Activated CD4-positive, alpha-beta memory T cell treated with anti-CD3 and anti-CD28 coated beads, Interleukin-2, amount 10 ng/mL, durations not matched to agents 7 days and 5 days (primary cell): ENCODE measurements around the gene GIMAP4. TPM values are rescaled to one million over a fixed set of nuclear protein-coding genes. Genes with fewer than 3 reads are reported as not detected.
A peak's percentile ranks its signal among the peaks of the same experiment; 100 is the strongest.
"Not testable (repeated sequence)": the region's sequence is repeated elsewhere in the genome, so short reads cannot be mapped to it uniquely, and the experiment has no call there.

Source experiments
- CTCF ChIA-PET: fragments of 350-600 bp; sonication (Branson Sonifier 250); formaldehyde crosslinking; loops from one replicate; lab custom pipeline; 2021; ENCODE audit warnings: antibody characterized with exemption, inconsistent platforms; lab: Charles Lee
- POLR2A ChIA-PET: fragments of 350-600 bp; sonication (Branson Sonifier 250); formaldehyde crosslinking; loops from one replicate; lab custom pipeline; 2021; ENCODE audit warnings: antibody characterized with exemption; lab: Charles Lee
- DNase-seq: peaks from one replicate; pipeline ENCODE4 v3.0.0-alpha.2; 2020
- H3K27ac Mint-ChIP-seq: one replicate; pipeline ENCODE4 v1.8.0; 2021; ENCODE audit warnings: mild to moderate bottlenecking, mixed read lengths
- H3K27me3 Mint-ChIP-seq: one replicate; pipeline ENCODE4 v1.8.0; 2021; ENCODE audit warnings: mixed read lengths
- H3K36me3 Mint-ChIP-seq: one replicate; pipeline ENCODE4 v1.8.0; 2021; ENCODE audit warnings: low read depth, mixed read lengths
- H3K4me1 Mint-ChIP-seq: one replicate; pipeline ENCODE4 v1.8.0; 2021; ENCODE audit warnings: mixed read lengths
- H3K4me3 Mint-ChIP-seq: one replicate; pipeline ENCODE4 v1.8.0; 2021; ENCODE audit warnings: mild to moderate bottlenecking, mixed read lengths
- H3K9me3 Mint-ChIP-seq: one replicate; pipeline ENCODE4 v1.8.0; 2021; ENCODE audit warnings: mixed read lengths
- total RNA-seq, 2 experiments: library from RNA; stranded (reverse); gene quantifications; one replicate each; pipeline ENCODE4 v1.2.3, GENCODE V29; 2021

Gene GIMAP4
- total RNA-seq, 2 experiments from 2014 or later = 277 to 282 TPM

GRCh38 chr7:150615221-150615755, 48.1 kb downstream of the GIMAP4 start:
- DNase-seq, H3K27me3 Mint-ChIP-seq, CTCF ChIA-PET, H3K4me3 Mint-ChIP-seq: not testable (repeated sequence)
- Mint-ChIP-seq H3K9me3 (peaks cover 23% of the 10 kb centered on the region), H3K36me3 (peaks cover 43% of the 10 kb centered on the region), H3K4me1 (peaks cover 47% of the 10 kb centered on the region), H3K27ac (peak overlapping the region; percentile 47)
- POLR2A ChIA-PET = interaction anchor here (0.7 to 1.4 kb wide), 4 partner anchors 17 to 117 kb away, joined by 3 to 6 read pairs (median 4); partner anchors contain the start of gene GIMAP6

- CTCF ChIA-PET = interaction anchor here (0.6 to 1.0 kb wide), 2 partner anchors 9 to 101 kb away, joined by 3 to 4 read pairs; no protein-coding TSS in a partner anchor
- Mint-ChIP-seq H3K36me3 (peaks cover 29% of the 10 kb centered on the region), H3K27ac (peak overlapping the region; percentile 82), H3K27me3 (no peaks in the 10 kb centered on the region), H3K4me1 (peaks cover 53% of the 10 kb centered on the region), H3K4me3 (no peak overlapping the region), H3K9me3 (peaks cover 7% of the 10 kb centered on the region)
- DNase-seq = no peak
- POLR2A ChIA-PET = interaction anchor here (1.1 to 3.6 kb wide), 6 partner anchors 11 to 168 kb away, joined by 5 to 27 read pairs (median 13); partner anchors contain the start of genes GIMAP2, GIMAP4, GIMAP6 and GIMAP7
These were observed 52.9 kb downstream of the GIMAP4 start for GRCh38 chr7:150620061-150620460.

- DNase-seq = no peak
- peaks cover 56% of the 10 kb centered on the region for H3K4me1 Mint-ChIP-seq
- H3K4me3 Mint-ChIP-seq = no peak overlapping the region
- H3K36me3 Mint-ChIP-seq = peaks cover 37% of the 10 kb centered on the region
- H3K27me3 Mint-ChIP-seq = no peaks in the 10 kb centered on the region
- ChIA-PET CTCF (interaction anchor here (0.6 to 1.7 kb wide), 3 partner anchors 10 to 100 kb away, joined by 3 to 5 read pairs (median 4); no protein-coding TSS in a partner anchor), POLR2A (interaction anchor here (0.7 to 3.6 kb wide), 13 partner anchors 10 to 172 kb away, joined by 3 to 27 read pairs (median 5); partner anchors contain the start of genes GIMAP2, GIMAP4, GIMAP5 and GIMAP6)
- H3K9me3 Mint-ChIP-seq = peaks cover 7% of the 10 kb centered on the region
- H3K27ac Mint-ChIP-seq = peak overlapping the region; percentile 82
These were observed 53.6 kb downstream of the GIMAP4 start for GRCh38 chr7:150620617-150621371.

DNA sequence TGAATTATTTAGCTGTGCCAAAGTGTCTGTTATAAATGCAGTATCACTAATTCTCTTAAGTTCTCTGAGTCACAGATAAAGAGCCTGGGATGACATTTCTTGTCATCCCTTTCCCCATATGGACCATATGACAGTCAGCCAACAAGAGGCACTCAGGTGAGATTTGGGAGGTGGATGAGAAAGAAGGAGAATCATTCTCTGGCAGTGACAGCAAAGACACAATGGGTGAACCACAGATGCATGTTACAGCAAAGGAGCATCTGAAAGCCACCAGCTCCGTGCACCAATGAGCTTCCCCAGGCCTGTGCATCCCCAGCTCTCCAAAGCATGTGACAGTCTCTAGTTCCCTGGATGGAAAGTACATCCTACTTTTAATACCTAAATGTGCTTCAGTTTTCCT, 54.2 kb downstream of the GIMAP4 start:
- Mint-ChIP-seq H3K9me3 (peaks cover 7% of the 10 kb centered on the region), H3K4me3 (no peak overlapping the region), H3K36me3 (peaks cover 43% of the 10 kb centered on the region), H3K4me1 (peaks cover 62% of the 10 kb centered on the region), H3K27me3 (no peaks in the 10 kb centered on the region), H3K27ac (peak overlapping the region; percentile 82)
- CTCF ChIA-PET = interaction anchor here (1.2 to 1.7 kb wide), 4 partner anchors 52 to 170 kb away, joined by 3 to 5 read pairs (median 4); no protein-coding TSS in a partner anchor
- POLR2A ChIA-PET = interaction anchor here (0.7 to 3.6 kb wide), 13 partner anchors 9 to 173 kb away, joined by 3 to 27 read pairs (median 5); partner anchors contain the start of genes GIMAP2, GIMAP4, GIMAP5 and GIMAP6
- DNase-seq = no peak

Other genes with a start within 250 kb of the GIMAP4 start
- gene LRRC61, start 244.0 kb upstream of the GIMAP4 start, total RNA-seq = 10 to 100 TPM; 23.1 to 26.8 TPM
- 1 to 10 TPM; 4.9 to 7.0 TPM for gene ACTR3C, start 243.8 kb upstream of the GIMAP4 start, total RNA-seq
- gene RARRES2, start 225.8 kb upstream of the GIMAP4 start, total RNA-seq = not detected
- 10 to 100 TPM; 42.9 to 45.9 TPM for gene REPIN1, start 198.6 kb upstream of the GIMAP4 start, total RNA-seq
- 1 to 10 TPM; 6.4 to 7.1 TPM for gene ZNF775, start 188.1 kb upstream of the GIMAP4 start, total RNA-seq
- gene GIMAP8, start 116.8 kb upstream of the GIMAP4 start, total RNA-seq = 10 to 100 TPM; 25.1 to 26.4 TPM
- gene GIMAP7, start 52.5 kb upstream of the GIMAP4 start, total RNA-seq = 100 to 1,000 TPM; 169 to 171 TPM
- 10 to 100 TPM; 84.9 to 85.9 TPM for gene GIMAP6, start 65.0 kb downstream of the GIMAP4 start, total RNA-seq
- 100 to 1,000 TPM; 113 to 120 TPM for gene GIMAP2, start 118.3 kb downstream of the GIMAP4 start, total RNA-seq
- gene GIMAP1, start 149.2 kb downstream of the GIMAP4 start, total RNA-seq = 10 to 100 TPM; 18.8 to 21.0 TPM
- 10 to 100 TPM; 83.9 to 84.3 TPM for gene GIMAP5, start 170.0 kb downstream of the GIMAP4 start, total RNA-seq
- not detected for gene TMEM176B, start 233.0 kb downstream of the GIMAP4 start, total RNA-seq
- gene TMEM176A, start 233.4 kb downstream of the GIMAP4 start, total RNA-seq = not detected